CD4-positive, alpha-beta T cell treated with Interleukin-6 at 100 ng/mL for 8 hours (primary cell): Measurements from ENCODE around the gene SERPINB8.

Experiments
- DNase-seq: peaks from one replicate; pipeline ENCODE4 v3.0.0-alpha.2; 2020; ENCODE audit warnings: mixed read lengths, low spot score

The SERPINB8 gene

DNA sequence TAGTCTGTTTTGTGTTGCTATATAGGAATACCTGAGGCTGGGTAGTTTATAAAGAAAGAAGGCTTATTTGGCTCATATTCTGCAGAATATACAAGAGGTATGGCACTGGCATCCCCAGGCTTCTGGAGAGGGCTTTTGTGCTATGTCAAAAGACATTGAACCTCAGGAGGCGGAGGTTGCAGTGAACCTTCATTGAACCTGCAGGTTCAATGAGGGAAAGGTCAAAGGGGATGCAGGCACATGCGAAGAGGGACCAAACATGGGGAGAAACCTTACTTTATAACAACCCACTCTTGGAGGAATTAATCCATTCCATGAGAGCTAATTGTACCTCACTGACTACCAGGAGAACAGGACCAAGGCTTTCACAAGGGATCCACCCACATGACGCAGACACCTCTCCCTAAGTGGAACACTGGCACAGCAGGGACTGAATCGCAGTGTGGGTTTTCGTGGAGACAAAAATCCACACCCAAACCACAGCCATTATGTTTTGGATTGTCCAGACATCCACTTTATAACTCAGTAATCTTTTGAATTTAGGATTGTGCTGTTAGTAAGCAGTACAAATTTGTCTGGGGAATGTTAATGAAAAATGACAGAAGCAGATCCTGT is 4.1 kb upstream of the SERPINB8 start:
- DNase-seq, result no peak

DNA sequence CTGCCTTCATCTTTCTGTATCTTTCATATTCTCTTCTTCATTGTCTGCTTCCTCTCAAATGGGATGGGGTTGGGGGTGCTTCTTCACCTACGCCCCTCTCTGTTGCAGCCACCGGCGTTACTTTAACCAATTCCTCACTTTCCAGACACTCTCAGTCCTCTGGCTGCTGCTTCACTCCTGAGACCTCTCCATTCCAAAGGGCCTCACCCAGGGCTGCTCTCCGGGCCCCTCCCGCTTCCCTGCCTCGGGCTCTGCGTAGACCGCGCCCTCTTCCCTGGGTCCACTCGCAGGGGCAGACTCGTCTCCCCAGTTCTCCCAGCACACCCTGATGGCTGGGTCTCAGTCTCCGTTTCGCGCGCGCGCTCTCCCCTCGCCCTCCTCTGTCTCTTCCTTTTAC is 926 bp downstream of the SERPINB8 start:
- DNase-seq, result no peak

DNA sequence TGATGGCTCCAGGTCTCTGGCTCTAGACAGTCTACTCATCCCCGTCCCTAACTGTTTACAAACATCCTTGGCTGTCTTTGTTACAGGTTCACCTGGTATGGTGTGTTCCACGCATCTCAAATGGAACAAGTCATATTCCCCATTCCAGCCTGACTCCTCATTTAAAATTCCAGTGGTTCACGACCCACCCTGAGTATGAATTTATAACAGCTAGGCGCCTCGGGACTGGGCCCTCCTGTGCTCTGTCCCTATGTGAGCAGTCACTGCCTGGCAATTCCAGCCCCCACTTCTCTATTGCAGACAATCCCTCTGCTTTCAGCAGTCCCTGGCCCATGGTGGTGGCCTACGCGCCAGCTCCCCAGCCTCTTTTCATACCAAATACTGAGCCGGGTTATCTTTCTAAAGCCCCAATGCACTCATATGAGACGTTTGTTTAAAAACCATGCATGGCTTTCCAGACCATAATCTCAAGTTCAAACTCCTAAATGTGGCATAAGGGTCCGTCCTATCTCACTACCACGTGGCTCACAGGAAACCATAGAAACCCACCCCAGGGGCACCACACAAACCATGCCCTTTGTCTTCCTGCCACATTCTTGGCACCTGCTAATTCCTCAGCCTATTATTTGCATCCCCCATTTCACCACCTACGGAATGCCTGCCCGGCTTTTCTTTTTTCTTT is 1.6 kb downstream of the SERPINB8 start:
- no peak for DNase-seq

DNA sequence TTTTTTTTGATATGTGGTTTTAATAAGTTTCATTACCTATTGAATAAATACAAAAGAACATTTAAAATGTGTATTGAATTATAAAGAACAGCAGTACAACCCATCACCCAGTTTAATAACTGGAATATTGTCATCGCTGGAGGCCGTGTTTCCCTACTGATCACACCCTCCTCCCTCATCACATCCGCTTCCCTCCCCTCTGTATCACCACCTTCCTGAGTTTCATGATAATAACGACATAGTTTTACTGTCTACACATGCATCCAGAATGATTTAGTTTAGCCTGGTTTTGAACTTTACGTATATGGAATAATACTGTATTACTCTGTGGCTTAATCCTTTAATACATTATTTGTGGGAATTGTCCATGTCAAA is 2.1 kb downstream of the SERPINB8 start:
- DNase-seq, result no peak

DNA sequence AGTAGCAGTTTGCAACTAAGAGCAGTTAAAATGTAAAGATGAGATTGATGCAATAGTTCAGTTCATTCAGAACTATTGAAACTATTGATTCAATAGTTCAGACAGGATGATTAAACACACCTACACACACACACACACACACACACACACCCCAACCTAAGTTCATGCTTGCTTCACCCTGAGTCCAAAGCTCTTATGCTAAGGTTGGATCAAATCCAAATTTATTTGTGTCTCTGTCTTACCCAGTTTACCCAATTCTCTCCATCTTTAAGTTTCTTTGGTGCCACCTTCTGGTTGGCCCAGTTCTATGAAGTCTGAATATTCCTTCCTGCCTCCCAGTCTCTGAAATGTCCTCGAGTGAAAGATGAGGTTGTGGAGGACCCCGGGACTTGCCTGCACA is 5.1 kb downstream of the SERPINB8 start:
- DNase-seq, result peak; percentile 20

DNA sequence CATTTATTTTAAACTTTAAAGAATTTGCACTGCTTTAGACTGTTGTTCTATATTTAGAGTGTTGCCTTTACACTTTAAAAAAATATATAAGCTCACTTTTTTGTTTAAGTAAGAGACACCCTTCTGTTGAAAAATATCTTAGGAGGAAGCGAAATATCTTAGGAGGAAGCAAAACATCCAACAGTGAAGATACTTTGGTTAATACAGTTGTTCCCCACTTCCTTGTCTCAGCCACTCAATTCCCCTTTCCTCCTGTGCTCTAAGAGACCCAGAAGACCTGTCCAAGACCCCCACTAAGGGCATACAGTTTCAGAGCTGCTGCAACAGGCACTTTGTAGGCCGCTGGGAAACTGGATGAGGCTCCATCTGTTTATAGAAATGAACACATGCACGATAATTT is 5.7 kb downstream of the SERPINB8 start:
- DNase-seq, result no peak

DNA sequence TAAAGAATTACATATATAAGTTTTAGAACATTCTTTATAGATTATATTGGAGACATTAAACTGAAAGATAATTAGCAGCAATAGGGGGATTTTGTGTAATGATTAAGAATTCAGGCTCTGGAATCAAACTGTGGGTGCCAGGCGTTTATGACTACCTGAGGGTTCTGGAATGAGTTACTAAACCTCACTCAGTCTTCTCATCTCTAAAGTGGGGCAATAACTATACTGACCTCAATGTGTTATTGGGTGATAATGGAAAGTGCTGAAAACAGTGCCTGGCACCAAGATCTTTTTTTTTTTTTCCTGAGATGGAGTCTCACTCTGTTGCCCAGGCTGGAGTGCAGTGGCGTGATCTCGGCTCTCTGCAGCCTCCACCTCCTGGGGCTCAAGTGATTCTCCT is 7.2 kb downstream of the SERPINB8 start:
- DNase-seq, result no peak

DNA sequence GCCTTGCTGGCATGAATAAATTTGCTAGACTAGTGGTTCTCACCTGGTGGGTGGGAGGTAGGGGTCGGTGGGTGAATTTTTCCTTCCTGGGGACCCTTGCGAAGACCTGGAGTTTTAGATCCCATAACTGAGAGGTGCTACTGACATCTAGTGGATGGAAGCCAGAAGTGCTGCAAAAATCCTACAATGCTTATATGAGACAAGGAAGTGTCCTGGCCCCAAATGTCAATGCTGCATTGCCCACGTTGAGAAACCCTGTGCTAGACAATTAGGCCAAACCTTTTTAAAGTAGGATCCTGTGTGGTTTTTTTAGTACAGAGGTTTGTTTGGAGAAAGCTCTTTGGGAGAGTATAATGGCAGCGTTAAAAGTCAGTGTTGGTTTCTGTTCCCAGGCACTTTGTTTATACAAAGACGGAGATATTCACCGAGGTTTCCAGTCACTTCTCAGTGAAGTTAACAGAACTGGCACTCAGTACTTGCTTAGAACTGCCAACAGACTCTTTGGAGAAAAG is 9.6 kb downstream of the SERPINB8 start:
- DNase-seq, result peak; percentile 31

DNA sequence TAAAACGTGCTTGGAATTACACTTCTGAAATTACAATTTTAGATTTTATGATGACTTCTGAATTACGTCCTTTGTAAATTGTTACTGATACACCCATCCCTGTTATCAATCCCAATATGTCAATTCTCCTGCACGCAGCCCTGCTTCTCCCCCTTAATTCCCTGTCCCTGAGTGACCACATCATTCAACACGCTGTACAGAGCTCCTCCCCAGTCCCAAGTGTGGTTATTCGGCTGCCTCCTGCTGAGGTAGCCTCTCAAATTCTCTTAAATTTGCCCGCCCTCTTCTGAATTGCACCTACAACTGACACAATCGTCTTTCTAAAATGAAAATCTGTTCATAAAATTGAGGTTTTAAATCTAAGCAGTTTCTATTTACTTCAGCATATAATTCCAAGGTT is 10.1 kb downstream of the SERPINB8 start:
- DNase-seq, result no peak

DNA sequence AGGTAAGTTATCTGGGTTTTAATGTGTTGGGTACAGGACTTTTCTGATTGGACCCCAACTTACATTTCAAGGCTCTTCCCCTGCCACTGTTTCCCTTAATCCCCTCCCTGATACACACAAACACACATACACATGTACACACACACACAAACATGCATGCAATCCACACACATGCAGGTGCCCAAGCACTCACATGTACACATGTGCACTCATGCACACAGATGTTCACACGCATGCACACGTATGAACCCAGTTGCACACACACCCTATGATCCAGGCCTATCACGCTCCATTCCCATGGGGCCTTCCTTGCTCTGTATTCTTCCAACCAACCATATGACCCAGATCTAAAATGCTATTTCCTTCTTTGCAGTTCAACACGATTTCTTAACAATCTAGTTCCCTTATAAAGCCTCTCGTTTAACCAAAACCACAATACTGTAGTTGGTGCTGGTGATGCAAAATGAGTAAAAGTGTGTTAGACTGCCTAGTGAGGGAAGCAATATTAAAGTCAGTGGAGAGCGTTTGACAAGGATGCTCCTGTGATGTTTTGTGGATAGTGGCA is 11.1 kb downstream of the SERPINB8 start:
- DNase-seq, result no peak

DNA sequence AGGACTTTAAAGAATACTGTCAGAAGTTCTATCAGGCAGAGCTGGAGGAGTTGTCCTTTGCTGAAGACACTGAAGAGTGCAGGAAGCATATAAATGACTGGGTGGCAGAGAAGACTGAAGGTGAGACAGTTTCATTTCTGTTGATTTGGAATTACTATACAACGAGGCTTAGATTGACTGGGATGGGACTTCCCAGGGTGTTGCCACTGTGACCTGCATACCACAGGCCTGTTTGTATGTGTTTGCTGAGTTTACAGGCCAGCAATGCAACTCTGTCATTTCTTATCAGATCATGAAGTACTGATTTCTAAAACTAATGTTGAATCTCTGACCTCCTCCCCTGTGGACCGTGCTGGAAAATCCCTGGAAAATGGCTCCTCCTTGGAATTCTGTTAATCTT is 11.8 kb downstream of the SERPINB8 start:
- DNase-seq, result no peak

DNA sequence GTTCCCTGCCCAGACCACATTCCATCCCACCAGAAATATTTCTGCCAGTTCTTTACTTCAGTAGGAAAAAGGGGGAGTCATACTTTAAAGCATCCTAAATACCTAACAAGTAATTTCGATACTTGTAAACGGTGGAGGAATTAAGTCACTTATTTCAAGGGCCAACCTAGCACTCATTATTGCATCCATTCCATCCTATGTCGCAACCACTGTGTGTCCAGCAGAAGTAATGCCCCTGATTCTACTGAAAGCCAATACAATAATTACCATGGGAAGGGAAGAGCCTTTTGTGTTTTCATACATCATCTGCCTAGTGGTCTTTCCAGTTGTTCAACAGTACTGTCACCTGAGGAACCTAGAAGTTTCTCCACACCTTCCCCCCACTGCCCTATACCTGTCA is 12.5 kb downstream of the SERPINB8 start:
- no peak for DNase-seq

DNA sequence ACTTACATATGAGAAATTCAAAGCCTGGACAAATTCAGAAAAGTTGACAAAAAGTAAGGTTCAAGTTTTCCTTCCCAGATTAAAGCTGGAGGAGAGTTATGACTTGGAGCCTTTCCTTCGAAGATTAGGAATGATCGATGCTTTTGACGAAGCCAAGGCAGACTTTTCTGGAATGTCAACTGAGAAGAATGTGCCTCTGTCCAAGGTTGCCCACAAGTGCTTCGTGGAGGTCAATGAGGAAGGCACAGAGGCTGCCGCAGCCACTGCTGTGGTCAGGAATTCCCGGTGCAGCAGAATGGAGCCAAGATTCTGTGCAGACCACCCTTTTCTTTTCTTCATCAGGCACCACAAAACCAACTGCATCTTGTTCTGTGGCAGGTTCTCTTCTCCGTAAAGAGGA is 17.0 kb downstream of the SERPINB8 start:
- DNase-seq, result no peak

DNA sequence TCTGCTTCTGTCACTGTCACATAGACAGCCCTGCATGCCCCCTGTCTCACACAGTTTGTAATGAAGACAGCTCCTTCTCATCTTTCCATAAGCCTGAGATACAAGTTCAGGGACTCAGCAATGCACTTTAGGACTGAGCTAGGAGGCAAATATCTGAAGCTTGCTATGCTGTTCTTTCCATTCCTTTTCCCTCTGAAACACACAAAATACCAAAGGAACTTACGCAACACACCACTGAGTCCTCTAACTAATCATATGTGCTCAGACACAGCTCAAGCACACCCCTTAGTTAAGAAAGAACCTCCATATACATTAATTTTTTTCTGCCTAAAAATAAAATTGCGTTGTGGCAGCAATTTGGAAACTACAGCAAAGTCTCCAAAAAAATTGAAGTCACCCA is 17.9 kb downstream of the SERPINB8 start:
- no peak for DNase-seq

DNA sequence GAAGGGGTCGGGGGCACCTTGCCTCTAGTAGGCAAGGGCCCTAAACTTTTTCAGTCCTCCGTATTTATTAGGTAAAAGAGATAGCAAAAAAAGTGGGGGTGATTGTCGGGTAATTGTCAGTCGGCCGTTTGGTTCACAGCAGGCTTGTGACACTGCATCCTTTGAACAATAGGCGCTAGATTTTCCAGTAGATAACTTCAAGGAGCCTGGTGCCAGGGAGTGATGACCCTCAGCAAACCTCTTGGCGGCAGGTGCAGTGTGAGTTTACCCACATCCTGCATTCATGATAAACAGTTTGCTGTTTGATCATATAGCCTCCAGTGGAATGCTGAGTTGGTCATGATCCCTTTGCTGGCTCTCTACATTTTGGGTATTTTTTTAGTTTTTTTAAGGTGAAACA is 22.9 kb downstream of the SERPINB8 start:
- no peak for DNase-seq

DNA sequence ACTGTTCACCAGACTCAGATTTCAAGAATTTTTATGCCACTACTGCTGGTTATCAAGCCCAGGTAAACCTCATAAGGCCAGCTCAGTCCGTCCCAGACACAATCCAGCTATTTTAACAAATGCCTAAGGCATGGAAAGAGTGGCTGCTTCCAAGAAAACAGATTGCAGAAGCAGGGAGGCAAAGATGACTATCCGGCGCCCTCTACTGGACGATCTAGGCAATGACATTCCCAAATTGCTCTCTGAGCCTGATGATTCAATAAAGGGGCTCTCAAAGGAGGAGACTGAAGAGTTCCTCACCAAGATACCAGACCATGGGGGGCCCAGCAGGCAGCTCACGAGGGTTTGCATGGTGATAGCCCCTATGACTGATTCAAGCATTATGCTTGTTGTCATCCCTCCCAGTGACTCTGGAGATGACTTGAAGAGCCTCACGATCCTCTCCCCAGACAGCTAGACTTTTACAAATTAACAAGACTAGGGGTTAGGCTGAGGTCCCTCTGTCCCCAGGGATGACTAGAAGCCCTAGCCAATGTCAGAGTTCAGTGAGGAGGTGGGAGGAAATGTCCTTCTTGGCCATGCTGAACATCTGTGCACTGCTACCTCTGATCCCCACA is 25.0 kb downstream of the SERPINB8 start:
- peak; percentile 27 for DNase-seq

DNA sequence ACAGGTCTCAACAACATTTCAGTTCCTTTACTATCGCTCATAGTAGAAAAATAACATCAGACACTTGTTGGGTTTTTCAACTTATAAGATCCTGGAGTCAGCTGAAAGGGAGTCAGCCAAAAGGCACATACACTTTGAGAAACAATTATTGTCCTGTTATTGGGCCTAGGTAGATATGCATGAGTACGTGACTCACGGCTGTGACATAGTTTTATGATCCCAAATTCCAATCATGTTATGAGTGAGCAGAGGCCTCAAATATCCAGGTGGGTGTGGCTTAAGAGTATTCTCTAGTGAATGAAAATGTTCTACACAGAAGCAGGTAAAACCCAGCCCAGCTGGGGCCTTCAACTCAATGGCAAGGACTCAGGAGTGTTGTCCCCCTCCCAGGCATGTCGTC is 27.2 kb downstream of the SERPINB8 start:
- DNase-seq, result no peak

DNA sequence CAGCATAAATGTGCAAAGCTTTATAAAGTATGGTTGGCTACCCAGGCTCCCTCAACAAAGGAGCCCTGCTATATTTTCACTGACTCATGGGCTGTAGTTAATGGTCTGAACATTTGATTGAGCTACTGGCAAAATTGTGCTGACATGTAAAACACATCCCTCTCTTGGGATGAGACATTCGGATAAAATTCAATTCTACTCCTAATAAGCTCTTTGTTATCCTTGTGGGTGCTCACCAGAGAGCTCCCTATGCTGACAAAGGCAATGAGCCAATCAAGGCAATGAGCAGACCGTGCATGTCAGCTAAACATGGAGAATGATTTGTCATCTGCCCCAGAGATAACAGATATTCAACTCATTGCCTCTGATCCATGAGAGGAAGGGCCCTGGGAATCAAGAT is 27.7 kb downstream of the SERPINB8 start:
- no peak for DNase-seq

DNA sequence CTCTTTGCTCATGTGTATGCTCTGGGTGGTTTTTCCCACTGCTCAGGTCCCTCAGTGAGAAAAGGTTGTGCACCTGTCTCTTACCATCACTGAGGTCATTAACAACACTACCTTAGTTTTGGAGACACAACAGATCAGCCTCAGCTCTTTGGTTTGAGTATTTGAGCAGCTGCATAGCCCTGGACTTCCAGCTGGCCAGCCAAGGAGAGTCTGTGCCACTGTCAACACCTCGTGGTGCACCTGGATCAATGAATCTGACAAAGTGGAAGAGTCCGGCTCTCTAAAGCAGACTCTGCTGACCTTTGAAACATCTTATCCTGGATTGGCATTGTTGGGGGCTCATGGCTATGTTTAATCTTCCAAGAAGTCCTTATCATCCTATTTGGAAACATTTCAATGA is 30.0 kb downstream of the SERPINB8 start:
- DNase-seq, result no peak

DNA sequence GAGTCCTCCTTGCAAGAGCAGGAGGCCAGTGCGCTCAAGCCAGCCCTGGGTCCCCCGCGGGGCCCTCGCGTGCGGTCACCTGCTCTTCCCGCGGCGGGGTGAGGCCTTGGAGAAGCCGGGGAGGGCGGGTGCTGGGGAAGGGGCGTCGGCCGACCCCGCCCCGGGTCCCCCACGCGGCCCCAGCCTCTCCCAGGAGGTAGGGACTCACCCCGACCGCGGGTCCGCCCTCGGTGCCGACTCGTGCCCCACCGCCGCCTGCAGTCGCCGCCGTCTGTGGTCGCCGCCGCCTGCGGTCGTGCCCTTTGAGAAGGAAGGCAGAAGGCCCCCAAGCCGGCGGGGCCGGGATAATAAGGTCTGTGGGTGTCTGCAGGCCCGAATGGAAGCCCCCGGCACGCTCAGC is 32.7 kb downstream of the SERPINB8 start:
- no peak for DNase-seq

DNA sequence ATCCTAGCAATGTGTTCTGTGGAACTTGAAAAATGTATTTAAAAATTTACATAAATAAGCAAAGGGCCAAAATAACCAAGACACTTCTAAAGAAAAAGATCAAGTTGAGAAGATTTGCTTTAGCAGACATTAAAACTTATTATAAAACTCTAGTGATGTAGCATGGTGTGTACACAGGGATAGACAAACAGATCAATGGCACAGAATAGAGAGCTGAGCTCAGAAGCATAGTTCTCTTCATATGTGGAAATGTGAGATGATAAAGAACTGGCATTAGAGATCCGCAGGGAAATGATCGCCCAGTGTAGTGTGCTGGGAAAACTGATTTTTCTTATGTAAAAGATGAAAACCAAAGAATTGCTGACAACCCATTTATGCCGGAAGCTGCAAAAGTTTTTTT is 39.4 kb downstream of the SERPINB8 start:
- DNase-seq, result no peak

DNA sequence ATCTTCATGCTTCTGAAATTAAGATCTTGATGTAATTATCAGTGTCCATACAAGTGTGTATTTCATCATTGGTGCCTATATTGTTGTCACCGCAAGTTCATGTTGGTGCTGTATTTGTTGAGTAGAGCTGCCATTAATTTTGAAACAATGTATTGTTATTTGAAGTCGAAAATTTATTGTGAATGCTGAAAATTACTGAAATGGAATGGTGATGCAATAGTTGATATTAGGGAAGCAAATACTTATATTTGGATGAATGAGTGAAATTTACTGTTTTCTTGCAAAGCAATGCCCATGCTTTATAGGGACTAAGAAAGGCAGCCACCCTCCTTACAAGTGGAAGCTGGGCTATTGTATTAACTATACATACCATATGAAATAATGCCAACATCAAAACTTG is 41.6 kb downstream of the SERPINB8 start:
- DNase-seq, result no peak

DNA sequence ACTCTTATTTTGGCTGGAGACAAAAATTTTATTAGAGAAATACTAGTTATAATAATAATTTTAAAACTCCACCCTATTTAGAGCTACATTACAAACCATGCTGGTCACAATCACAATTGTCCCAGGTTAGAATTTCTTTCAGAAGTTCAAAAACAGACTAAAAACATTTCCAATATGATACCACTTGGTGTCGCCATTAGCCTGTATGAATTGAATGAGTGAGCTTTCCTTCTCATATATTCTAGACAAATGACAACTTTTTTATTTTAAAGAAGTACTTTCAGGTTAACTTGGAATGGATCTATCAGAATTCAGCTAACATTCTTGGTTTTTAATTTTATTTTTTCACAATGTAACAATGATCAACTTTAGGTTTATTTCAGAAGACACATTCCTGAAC is 48.0 kb downstream of the SERPINB8 start:
- DNase-seq, result no peak
